GM18873 (cell line): Measurements from ENCODE around the gene HCN2.

Experiments
- ATAC-seq: cut with Tn5 transposase; IDR thresholded peaks from one replicate; pipeline ENCODE4 v1.9.1; 2021; ENCODE audit warnings: mild to moderate bottlenecking, moderate library complexity, moderate number of reproducible peaks; ENCODE audit not compliant: unreplicated experiment, low FRiP score

HCN2 gene

DNA sequence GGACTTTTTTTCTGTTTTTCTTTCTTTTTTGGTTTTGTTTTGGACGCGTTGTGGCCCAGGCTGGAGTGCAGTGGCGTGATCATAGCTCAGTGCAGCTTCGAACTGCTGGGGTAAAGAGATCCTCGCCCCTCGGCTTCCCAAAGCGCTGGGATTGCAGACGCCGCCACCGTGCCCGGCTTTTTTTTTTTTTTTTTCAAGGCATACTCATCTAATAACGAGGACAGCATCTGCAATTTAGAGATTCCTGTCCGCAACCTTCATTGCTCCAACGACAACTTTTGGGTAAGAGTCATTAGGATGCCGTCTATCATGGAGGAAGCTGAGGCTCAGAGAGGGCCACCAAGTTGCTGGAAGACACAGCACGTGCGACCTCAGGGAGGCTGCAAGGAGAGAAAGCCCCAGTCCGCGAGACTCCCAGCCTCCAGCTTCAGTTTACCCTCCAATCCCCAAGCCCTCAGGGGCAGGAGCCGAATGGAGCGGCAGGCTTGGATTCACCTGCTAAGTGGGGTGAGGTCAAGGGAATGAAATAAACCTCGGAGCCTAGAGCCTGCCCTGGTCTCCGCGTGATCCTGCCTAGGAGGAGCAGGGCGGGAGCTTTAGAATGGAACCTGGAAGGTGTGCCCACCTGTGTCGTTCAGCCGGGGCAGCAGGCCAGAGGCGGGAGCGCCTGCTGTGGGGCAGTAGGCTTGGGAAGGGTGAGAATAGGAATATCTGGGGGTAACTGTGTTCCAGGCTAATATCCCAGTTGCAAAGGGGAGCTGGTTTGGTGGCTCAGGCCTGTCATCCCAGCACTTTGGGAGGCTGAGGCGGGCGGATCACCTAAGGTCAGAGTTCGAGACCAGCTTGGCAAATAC, 44.3 kb downstream of the HCN2 start:
- ATAC-seq = no peak

DNA sequence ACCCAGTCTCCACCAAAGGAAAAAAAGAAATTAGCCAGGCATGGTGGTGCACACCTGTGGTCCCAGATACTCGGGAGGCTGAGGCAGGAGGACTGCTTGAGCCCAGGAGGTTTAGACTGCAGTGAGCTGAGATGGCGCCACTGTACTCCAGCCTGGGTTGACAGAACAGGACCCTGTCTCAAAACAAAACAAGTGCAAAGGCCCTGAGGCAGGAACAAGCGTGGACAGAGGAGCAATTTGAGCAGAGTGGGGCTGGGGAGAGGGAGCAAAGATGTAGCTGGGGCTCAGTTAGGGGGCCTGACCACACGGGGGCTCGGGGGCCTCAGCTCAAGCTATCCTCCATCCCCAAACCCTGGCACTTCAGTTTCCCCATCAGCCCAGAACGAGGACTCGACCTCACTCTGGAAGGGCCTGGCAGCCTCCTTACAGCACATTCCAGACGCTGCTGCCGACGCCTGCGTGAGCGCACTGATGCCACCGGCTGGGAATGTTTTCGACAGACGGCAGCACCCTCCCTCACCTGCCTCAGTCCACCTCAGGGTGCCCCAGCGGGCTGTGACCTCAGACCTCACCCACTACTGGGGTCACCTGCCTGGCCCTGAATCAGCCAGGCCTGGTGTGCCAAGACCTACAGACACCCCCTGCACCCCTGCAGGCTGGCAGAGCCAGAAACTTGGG, 45.4 kb downstream of the HCN2 start:
- no peak for ATAC-seq

DNA sequence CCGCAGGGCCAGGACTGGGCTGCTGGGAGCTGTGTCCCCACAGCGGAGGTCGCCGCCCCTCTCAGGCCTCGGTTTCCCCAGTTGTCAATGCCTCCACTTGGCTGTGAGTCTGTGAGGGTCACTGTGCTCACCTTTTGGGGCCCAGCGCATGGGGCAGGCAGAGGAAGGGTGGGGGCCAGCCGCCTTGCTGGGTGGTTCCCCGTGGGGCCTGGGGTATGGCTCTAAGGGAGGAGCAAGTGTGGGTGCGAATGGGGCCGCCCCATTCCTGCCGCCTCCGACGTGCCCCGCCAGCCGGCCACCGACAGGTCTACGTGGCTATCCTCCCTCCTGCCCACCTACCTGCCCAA, 49.2 kb downstream of the HCN2 start:
- ATAC-seq = no peak

DNA sequence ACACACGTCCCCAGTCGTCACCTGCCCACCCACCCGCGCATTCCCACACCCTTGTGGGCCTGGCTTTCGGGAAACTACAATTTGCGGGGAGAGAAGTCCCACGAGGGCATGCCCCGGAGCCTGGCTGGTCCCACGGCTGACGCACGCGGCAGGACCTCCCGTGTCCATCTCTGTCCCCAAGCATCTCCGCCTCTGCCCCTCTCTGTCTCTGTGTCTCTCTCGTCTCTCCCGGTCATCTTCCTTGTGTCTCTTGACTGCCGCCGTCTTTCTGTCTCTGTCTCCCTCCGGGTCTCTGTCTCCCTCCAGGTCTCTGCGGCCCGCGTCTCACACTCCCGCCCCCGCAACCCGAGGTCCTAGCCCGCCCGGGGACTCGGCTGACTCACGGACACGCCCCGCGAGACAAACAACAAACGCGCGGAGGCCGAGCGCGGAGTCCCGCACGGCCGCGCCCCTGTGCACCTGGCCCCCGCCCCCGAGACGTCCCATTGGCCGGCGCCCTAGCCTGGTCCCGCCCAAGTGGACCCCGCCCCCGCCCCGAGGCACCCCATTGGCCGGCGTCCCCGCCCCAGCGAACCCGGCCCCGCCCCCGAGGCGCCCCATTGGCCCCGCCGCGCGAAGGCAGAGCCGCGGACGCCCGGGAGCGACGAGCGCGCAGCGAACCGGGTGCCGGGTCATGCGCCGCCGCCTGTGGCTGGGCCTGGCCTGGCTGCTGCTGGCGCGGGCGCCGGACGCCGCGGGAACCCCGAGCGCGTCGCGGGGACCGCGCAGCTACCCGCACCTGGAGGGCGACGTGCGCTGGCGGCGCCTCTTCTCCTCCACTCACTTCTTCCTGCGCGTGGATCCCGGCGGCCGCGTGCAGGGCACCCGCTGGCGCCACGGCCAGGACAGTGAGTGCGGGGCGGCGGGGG, 49.8 kb downstream of the HCN2 start, which contains the start of gene FGF22:
TSS of gene FGF22 (plus strand) at position 627 of the 908 bp plus-strand sequence. CDS start at position 674, 47 bp downstream.
- ATAC-seq = no peak

DNA sequence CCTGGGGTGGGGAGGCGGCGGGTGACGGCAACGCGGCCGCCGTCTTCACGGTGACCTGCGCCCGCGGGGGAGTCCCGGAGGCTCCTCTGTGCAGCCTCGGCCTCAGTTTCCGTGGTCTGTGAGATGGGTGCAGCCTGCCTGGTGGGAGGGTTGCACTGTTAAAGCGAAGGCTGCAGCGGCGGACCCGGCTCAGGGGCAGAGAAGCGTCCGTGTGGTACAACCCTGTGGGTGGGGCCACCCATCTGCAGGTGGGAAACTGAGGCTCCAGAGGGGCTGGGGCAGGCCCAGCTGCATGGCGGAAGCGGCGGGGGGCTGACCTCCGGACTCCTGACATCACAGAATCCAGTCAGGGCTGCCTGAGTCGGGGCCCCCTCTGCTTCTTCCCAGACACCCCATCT, 50.5 kb downstream of the HCN2 start:
- ATAC-seq = no peak

DNA sequence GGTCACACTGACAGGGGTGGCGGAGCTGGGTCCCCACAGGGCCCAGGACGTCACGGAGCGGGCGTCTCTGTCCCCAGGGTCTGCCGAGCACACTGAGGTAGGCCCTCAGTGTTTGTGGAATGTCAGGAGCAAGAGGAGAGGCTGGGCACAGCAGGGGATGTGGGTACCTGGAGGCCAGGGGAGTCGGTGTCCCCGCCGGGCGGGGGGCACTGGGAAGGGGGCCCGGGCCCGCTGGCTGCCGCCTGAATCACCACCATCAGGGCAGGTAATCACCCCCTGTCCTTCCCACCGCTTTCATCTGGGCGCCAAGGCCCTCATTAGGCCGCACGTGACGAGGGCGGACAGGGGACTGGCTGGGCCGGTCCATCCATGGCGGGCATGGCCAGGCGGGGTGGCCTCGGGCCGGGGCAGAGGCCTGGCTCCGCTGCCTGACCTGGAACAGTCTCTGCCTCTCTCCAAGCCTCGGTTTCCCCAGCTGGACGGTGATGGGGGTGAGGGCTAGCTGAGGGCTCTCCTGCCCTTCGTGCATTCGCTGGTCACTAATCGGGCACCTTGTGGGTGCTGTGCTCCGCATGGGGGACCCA, 51.0 kb downstream of the HCN2 start:
- ATAC-seq = no peak

DNA sequence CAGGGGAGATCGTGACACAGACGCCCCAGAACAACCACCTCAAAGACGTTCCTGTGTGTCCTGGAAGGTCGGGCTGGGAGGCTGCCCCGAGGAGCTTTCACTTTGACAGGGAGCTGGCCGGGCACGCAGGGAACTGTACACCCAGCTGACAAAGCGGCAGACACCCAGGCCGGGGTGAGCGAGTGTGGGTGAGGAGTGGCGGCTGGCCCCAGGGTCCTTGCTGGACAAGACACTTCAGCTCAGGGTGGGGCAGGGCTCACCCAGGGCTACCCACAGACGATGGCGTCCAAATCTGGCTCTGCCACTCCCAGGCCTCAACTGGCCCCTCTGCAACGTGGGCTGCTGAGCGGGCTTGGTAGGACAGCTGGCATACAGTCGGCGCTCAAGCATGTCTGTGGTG, 52.0 kb downstream of the HCN2 start:
- no peak for ATAC-seq

DNA sequence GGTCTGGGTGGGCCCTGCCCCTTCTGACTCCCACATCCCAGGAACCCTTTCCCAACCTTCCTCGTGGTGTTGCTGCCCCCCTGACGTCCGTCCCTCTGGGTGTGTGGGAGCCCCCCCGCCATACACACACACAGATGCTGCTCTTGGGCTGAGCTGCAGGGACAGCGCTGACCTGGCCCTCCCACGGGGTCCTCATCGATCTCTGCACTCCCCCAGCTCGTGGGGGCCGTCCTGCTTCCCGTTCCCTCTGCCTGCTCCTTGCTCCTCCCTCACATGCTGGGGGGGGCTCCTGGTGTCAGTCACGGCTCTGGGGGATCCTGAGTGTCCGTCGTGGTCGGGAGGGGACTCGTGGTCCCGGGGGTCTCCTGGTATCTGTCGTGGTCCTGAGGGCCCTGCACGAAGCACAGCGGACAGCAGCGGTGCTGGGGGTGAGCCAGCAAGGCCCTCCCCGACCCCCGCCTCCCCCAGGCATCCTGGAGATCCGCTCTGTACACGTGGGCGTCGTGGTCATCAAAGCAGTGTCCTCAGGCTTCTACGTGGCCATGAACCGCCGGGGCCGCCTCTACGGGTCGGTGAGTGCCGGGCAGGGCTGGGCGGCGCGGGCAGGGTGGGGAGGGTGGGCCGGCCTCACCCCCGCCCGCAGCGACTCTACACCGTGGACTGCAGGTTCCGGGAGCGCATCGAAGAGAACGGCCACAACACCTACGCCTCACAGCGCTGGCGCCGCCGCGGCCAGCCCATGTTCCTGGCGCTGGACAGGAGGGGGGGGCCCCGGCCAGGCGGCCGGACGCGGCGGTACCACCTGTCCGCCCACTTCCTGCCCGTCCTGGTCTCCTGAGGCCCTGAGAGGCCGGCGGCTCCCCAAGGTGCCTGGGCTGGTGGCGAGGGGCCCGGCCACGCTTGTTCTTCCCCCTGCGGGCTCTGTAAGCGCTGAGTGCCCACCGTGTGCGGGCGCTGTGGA, 53.4 kb downstream of the HCN2 start:
- no peak for ATAC-seq

DNA sequence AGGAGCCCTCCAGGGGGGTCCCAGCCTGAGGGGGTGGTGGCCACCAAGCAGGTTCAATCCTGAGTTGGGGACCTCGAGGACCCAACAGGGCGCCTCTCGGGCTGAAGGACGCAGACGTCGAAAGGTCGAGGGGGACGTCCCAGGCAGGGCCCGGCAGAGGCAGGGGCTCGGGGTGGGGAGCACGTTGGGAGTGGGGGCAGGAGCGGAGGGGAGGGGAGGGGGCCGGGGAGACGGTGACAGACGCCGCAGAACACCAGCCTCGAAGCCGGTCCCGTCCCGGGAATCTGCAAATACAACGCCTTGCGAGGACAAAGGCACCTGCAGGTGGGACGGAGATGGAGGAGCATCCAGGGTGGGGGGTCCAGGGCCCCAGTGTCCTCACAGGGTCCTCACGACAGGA, 54.1 kb downstream of the HCN2 start:
- ATAC-seq = no peak

DNA sequence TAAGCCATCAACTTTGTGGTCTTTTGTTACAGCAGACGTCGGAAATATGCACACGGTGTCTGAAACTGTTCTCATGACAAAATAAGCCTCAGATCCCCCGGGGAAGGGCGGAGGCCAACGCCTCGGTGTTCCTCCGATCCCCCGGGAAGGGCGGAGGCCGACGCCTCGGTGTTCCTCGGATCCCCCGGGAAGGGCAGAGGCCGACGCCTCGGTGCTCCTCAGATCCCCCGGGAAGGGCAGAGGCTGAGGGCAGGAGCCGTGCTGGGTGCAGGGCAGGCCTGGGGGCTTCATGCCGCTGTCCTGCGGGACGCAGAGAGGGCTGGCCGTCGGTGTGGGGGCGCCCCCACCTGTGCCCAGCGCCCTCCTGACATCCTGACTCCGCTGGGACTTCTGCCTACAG, 54.7 kb downstream of the HCN2 start:
- ATAC-seq = no peak

DNA sequence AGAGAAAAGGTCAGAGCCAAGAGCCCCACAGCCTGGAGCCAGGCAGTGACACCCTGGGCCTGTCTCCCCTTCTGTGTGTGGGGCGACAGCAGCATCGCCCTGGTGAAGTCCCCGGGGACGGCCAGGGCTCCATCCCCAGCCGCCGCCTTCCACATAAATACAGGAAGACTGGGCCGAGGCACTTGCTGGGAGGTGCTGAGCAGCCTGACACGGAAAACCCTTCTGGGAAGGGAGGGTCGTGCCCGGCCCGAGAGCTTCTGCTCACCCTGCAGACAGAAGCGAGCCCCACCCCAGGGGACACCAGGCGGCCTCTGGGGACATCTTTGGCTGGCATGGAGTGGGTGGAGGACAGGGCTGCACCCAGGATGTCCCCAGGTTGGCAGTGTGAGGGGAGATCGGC, 55.1 kb downstream of the HCN2 start:
- no peak for ATAC-seq

DNA sequence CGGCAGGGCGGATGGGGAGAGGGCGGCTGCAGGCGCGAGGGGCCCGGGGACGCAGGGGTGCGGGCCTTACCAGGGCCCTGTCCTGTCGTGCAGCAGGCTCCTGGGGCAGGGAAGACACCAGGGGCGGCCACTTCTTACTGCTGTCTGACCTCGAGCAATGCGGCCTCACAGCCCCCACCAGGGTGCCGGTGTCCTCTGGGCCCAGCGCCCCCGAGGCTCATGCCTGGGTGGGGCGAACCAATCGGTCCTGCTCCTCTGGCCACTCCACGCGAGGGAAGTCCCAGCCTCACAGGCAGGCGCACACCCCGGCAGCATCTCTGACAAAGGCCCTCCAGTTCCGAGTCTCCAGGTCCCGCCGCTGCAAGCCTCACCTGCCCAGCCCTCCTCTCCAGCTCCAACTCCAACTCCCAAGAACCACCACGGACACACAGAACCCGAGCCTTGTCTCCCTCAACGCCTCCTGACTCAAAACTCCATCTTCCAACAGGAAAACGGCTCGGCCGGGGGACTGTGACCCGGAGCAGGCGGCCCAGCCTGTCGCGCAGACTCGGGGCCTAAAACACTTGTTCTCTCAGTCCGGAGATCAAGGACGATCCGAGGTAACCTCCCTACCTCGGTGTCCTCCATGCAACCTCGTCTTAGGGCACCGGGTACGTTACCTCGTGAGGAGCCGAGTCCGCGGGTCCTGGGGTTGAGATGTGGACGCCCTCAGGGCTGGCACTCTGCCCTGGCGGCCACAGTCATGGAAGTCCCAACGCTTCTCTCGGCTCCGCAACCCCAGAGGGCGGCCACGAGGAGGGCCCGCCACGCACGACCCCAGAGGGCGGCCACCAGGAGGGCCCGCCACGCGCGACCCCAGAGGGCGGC, 56.5 kb downstream of the HCN2 start:
- no peak for ATAC-seq

DNA sequence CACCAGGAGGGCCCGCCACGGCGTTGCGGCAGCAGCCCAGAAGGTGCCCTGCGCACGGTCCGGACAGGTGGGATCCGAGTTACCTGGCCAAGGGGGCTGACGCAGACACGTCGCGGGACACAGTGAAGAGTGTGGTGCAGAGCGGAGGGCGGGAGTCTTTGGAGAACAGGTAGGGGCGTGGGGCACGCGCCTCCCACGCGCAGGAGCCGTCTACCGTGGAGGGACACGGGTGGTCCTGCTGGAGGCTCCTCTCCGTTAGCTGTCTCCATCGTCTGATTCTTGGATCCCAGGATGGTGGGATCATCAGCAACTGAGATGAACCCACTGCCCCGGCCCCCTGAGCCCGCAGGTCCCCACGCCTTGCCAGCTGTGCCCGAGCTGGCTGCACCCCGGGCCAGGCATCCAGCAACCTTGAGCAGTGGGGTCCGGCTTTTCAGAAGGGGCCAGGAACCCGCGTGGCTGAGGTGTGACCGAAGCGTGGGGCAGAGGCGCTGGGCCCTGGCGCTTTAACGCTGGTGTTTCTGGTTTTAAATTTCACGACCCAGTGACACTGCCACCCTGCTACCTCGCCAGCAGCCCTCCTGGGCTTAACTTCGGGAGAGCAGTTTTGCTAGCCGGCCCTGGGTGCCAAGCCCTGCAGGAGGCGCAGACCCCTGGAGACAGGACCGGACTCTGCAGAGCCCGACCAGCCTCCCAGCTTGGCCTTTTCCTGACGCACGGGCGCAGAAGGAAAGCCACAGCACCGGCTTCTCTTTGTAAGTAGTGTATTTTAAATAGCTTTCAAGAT, 57.3 kb downstream of the HCN2 start:
- no peak for ATAC-seq

DNA sequence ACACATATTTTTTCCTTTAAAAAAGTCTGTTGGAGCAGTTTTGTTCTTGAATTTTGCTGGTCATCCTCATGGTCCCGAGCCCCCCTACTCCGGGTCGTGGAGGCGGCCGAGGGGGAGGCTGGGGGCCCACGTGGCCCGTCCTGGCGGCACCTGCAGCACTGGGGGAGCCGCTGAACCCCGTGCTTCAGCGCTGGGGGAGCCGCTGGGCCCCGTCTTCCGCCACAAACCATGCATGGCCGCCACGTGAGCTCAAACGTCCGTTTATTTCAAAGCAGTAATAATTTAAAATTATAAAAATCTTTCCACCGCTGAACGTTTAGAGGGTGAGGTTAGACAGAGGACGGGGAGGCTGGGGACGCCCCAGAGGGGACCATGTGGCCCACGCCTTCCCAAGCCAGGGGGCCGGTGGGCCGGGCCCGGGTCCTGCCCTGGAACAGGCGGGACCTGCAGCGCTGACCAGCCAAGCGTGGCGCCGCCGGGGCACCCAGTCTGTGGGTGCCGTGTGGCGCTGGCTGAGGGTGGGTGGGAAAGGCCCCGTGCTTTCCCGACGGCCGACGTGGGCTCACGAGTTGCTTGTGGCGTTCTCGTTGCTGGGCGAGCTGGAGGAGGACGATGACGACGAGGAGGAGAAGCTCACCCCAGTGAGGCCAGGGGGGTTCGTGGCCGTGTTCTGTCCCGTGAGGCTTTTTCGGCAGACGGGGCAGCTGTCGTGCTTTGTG, 58.0 kb downstream of the HCN2 start:
- ATAC-seq = no peak

DNA sequence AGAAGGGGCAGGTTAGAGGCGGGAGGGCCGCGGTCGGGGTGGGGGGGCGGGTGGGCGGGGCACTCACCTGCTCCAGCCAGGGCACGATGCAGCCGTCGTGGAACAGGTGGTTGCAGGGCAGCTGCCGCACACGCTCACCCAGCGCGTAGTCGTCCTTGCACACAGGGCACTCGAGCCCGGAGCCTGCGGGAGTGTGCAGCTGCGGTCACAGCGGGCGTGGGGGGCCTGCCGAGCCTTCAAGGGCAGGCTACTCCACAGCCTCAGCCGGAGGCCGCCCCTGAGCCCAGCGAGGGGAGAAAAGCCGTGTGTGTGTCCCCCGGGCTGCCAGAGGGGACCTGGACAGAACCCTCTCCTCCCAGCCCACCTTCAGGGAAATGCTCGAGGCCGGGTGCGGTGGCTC, 58.6 kb downstream of the HCN2 start:
- ATAC-seq = no peak

DNA sequence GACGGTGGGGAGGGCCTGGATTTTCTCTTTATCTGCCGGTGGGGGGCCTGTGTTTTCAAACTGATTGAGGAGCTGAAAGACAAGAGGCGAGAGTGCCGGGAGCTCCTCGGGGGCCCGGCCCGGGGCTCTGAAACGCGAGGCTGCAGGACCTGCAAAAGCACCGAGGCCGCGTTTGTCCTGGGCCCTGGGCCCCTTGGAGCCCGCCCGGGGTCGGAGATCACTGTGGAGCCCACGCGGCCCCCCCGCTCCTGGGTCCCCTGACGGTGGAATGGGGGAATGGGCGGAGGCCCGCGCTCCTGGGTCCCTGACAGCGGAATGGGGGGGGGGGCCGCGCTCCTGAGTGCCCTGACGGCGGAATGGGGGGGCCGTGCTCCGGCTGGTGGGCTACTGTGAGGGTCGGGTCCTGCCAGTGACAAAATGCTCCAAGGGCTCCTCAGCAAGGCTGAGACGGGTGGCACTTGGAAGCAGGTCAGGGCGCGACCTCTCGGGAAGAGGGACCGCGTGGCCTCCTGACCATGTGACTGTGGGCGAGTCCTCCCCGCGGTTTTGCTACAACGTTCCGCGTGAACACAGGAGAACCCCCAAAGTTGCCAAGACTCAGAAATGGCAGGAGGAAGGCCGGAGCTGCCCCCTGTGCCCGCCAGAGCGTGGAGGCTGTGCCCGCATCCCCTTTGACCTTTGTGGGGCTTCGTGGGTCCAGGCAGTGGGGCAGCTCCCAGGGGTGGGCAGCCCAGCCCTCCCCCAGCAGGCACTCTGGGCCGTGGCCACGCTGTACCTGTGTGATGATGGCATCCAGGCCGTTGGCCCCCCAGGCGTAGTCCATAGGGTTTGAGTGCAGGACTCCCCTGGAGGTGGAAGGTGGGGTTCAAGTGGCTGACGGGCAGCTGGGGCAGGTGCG, 59.5 kb downstream of the HCN2 start:
- no peak for ATAC-seq
